IPS-18c (cell line): Measurements from ENCODE around the gene RARS2.

ENCODE experiments used
- H3K4me3 ChIP-seq: 2 replicates; pipeline ENCODE4 v1.7.0; 2013; ENCODE audit warnings: low read depth, mild to moderate bottlenecking, low read length, moderate library complexity; ENCODE audit not compliant: insufficient read depth
- H3K9me3 ChIP-seq: one replicate; pipeline ENCODE4 v1.6.1; 2013; ENCODE audit warnings: mild to moderate bottlenecking, low read length, moderate library complexity; ENCODE audit not compliant: control insufficient read depth, insufficient read depth

Gene RARS2

GRCh38 chr6:87473419-87473903 lies 116.3 kb downstream of the RARS2 start:
- peak overlapping the region; percentile 85 for H3K4me3 ChIP-seq
- no peaks in the 10 kb centered on the region for H3K9me3 ChIP-seq

GRCh38 chr6:87472525-87473418 lies 117.0 kb downstream of the RARS2 start, which contains the start of gene SLC35A1:
TSS of gene SLC35A1 (plus strand) at chr6:87472974. CDS start at chr6:87473004, 30 bp downstream.
- Histone ChIP-seq H3K4me3 (peak within 1 kb of the TSS; percentile 85), H3K9me3 (no peaks in the 10 kb centered on the region)

GRCh38 chr6:87465051-87465450 lies 124.7 kb downstream of the RARS2 start:
- no peaks in the 10 kb centered on the region for H3K9me3 ChIP-seq

More at GRCh38 chr6:87465051-87465450, 124.7 kb downstream of the RARS2 start:
- H3K4me3 ChIP-seq = no peak overlapping the region
